ENCODE results near the gene ASPRV1. TPM values are rescaled to one million over a fixed set of nuclear protein-coding genes. Genes with fewer than 3 reads are reported as not detected.

ASPRV1 gene
- total RNA-seq, 1 donor from 2014 or later, result 4.3 TPM

- Histone ChIP-seq H3K4me3 (no peak overlapping the region), H3K27me3 (no peaks in the 10 kb centered on the region), H3K36me3 (no peaks in the 10 kb centered on the region), H3K9me3 (no peaks in the 10 kb centered on the region), H3K4me1 (no peaks in the 10 kb centered on the region), H3K27ac (no peak overlapping the region)
- intact Hi-C loops (cut with DNase I), result no loop called here
- DNase-seq (ENCODE audit: low spot score in 2 of 2), result no peak
- TF ChIP-seq CTCF (IDR thresholded peaks at IDR 0.05), result no peak
Measured at GRCh38 chr2:69986691-69987090, 25.3 kb upstream of the ASPRV1 start.

DNA sequence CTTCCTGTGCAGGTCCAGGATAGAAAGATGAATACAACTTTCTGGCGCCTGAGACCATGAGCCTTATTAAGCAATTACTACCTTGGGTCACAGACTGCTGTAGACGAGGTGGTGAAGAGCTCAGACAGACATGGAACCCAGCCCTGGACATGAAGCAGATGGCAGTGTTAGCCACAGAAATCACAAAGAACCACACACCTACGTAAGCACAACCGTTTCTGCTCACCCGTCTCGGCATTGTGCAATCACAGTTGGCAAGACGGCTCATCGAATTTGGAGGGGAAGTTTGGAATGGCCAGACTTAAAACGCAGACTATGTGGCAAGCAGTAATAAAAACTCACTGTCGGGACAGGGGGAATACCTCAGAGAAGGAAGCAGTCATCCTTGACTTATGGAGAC is 24.3 kb upstream of the ASPRV1 start:
- Histone ChIP-seq H3K27me3 (no peaks in the 10 kb centered on the region), H3K4me1 (no peaks in the 10 kb centered on the region), H3K4me3 (no peak overlapping the region), H3K9me3 (no peaks in the 10 kb centered on the region), H3K27ac (no peak overlapping the region), H3K36me3 (no peaks in the 10 kb centered on the region)
- intact Hi-C loops (cut with DNase I), result no loop called here
- DNase-seq (ENCODE audit: low spot score in 2 of 2), result peak; percentile 43 to 80
- TF ChIP-seq CTCF (IDR thresholded peaks at IDR 0.05), result no peak

- H3K9me3 ChIP-seq, result no peaks in the 10 kb centered on the region
- TF ChIP-seq CTCF (IDR thresholded peaks at IDR 0.05), result no peak
- intact Hi-C loops (cut with DNase I), result no loop called here
- H3K36me3 ChIP-seq, result no peaks in the 10 kb centered on the region
- DNase-seq (ENCODE audit: low spot score in 2 of 2), result no peak
- no peak overlapping the region for H3K27ac ChIP-seq
- H3K4me3 ChIP-seq, result no peak overlapping the region
- H3K27me3 ChIP-seq, result no peaks in the 10 kb centered on the region
- H3K4me1 ChIP-seq, result no peaks in the 10 kb centered on the region
Measured at GRCh38 chr2:69985216-69985615, 23.8 kb upstream of the ASPRV1 start.

DNA sequence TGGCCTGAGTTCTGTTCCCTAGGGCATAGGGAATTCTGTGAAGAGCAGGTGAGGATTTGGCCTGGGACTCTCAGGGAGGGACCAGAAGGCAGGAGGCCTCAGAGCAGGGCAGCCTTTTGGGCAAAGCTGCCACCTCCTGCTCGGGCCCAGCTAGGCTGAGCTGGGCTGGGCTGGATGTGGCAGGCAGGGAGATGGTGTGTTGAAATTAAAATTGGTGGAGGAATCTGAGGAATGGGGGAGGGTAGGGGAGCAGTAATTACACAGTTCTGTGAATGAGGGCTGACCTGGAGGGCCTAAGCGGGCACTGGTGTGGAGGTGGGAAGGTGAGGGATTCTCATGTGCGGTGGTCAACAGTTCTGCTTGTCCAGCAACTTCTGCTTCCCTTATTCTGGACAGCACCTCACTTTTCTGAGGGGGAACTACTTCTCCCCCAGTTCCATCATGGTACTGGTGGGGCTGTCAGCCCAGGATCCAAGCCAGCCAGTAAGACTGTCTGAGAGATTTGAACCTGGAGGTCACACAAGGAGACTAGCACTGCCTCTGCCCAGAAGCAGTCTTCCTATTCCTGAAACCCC is 22.0 kb upstream of the ASPRV1 start:
- Histone ChIP-seq H3K27ac (no peak overlapping the region), H3K4me1 (no peaks in the 10 kb centered on the region), H3K36me3 (no peaks in the 10 kb centered on the region), H3K27me3 (no peaks in the 10 kb centered on the region), H3K4me3 (no peak overlapping the region), H3K9me3 (no peaks in the 10 kb centered on the region)
- intact Hi-C loops (cut with DNase I), result no loop called here
- DNase-seq (ENCODE audit: low spot score in 2 of 2), result no peak
- no peak for TF ChIP-seq CTCF (IDR thresholded peaks at IDR 0.05)

GRCh38 chr2:69979902-69980807 is 18.7 kb upstream of the ASPRV1 start:
- TF ChIP-seq CTCF (IDR thresholded peaks at IDR 0.05), result no peak
- intact Hi-C loops (cut with DNase I), result no loop called here
- DNase-seq (ENCODE audit: low spot score in 2 of 2), result no peak

More at GRCh38 chr2:69979902-69980807, 18.7 kb upstream of the ASPRV1 start:
- no peak overlapping the region for H3K27ac ChIP-seq
- no peaks in the 10 kb centered on the region for H3K36me3 ChIP-seq
- H3K4me3 ChIP-seq, result no peak overlapping the region
- H3K27me3 ChIP-seq, result no peaks in the 10 kb centered on the region
- H3K4me1 ChIP-seq, result no peaks in the 10 kb centered on the region
- no peaks in the 10 kb centered on the region for H3K9me3 ChIP-seq

Data from ascending aorta (tissue), 2 donors.